GM12878 (cell line): Measurements from ENCODE around the gene RPS6KA4. TPM values are rescaled to one million over a fixed set of nuclear protein-coding genes. Genes with fewer than 3 reads are reported as not detected.

Experiments used
- BMI1 ChIP-seq: fragments of 450-650 bp; IDR thresholded peaks from 2 replicates; pipeline ENCODE4 v1.6.1; 2016; ENCODE audit warnings: mild to moderate bottlenecking, moderate library complexity, borderline replicate concordance
- MYC ChIP-seq: IDR thresholded peaks from 2 replicates; pipeline ENCODE4 v1.6.1; 2011; ENCODE audit warnings: mild to moderate bottlenecking, low read length, moderate library complexity, inconsistent platforms; ENCODE audit not compliant: insufficient read depth, insufficient replicate concordance, insufficient read length, severe bottlenecking
- NRF1 ChIP-seq: conservative IDR thresholded peaks from 2 replicates; pipeline ENCODE4 v1.6.1; 2011; ENCODE audit warnings: mild to moderate bottlenecking, low read depth, low read length, improper control_type of control experiment
- RAD21 ChIP-seq: IDR thresholded peaks from 2 replicates; pipeline ENCODE4 v1.6.1; 2011; ENCODE audit warnings: mild to moderate bottlenecking, low read depth, low read length, moderate library complexity; ENCODE audit not compliant: insufficient read depth
- SREBF2 ChIP-seq: IDR thresholded peaks from 2 replicates; pipeline ENCODE4 v1.6.1; 2012; ENCODE audit warnings: mild to moderate bottlenecking, low read length
- polyA plus RNA-seq, 11 experiments: library from polyadenylated mRNA; depleted of rRNA in 4 of 11; unstranded in 6 of 11; stranded (reverse) in 5 of 11; fragments of >200 nt; fragmentation: Nextera tagmentation in 4 of 11; fragmentation: Illumina TruSeq in 1 of 11; extraction: Ambion mirVana in 4 of 11; extraction: Trizol in 1 of 11; gene quantifications; 1 replicate in 1 of 11; 2 replicates in 10 of 11; pipeline versions ENCODE4 v1.2.1 to v1.2.3, GENCODE V29; 2011 to 2016; ENCODE audit warnings: inconsistent platforms in 2 of 11, missing spikeins in 2 of 11, low read depth in 1 of 11
- total RNA-seq, 4 experiments: library from RNA; depleted of rRNA in 3 of 4; stranded (reverse); fragments of >200 nt in 3 of 4; fragmentation: Illumina TruSeq in 1 of 4; extraction: Trizol in 1 of 4; gene quantifications; 2 replicates each; pipeline versions ENCODE4 v1.2.1 to v1.2.3, GENCODE V29; 2013 to 2021
- TF ChIP-seq, protein P1 (sequence below): IDR thresholded peaks from 2 replicates; pipeline ENCODE4 v1.6.1; 2012; ENCODE audit warnings: improper control_type of control experiment, low read depth, low read length; ENCODE audit not compliant: insufficient replicate concordance
- TF ChIP-seq, protein P2 (sequence below): fragments of 150-350 bp; IDR thresholded peaks from 2 replicates; pipeline ENCODE4 v1.6.1; 2016; ENCODE audit warnings: low read depth, low read length

The RPS6KA4 gene
- total and polyA plus RNA-seq, 10 of the 15 experiments (the other 5 are each of a cell fraction or from before 2014, with no cell fraction given): 0.34 to 32.6 (median 11.3) TPM

DNA sequence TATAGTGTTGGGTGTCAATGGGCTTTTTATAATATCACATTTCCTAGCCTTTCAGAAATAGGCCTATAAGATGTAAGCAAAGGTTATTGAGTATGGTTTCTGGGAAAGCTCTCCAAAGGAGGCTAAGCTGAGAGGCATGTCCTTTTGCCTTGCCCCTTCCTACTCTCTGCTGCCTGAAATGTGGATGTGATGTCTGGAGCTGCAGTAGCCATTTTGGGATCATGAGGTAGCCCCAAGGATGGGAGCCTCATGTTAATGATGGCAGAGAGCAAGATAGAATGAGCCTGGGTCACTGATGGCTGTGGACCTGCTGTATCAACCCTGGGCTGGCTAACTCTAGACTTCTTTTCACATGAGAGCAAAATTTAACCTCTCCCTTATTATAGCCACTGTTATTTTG lies 29.0 kb downstream of the RPS6KA4 start (continued):
- TF ChIP-seq, protein P1, sequence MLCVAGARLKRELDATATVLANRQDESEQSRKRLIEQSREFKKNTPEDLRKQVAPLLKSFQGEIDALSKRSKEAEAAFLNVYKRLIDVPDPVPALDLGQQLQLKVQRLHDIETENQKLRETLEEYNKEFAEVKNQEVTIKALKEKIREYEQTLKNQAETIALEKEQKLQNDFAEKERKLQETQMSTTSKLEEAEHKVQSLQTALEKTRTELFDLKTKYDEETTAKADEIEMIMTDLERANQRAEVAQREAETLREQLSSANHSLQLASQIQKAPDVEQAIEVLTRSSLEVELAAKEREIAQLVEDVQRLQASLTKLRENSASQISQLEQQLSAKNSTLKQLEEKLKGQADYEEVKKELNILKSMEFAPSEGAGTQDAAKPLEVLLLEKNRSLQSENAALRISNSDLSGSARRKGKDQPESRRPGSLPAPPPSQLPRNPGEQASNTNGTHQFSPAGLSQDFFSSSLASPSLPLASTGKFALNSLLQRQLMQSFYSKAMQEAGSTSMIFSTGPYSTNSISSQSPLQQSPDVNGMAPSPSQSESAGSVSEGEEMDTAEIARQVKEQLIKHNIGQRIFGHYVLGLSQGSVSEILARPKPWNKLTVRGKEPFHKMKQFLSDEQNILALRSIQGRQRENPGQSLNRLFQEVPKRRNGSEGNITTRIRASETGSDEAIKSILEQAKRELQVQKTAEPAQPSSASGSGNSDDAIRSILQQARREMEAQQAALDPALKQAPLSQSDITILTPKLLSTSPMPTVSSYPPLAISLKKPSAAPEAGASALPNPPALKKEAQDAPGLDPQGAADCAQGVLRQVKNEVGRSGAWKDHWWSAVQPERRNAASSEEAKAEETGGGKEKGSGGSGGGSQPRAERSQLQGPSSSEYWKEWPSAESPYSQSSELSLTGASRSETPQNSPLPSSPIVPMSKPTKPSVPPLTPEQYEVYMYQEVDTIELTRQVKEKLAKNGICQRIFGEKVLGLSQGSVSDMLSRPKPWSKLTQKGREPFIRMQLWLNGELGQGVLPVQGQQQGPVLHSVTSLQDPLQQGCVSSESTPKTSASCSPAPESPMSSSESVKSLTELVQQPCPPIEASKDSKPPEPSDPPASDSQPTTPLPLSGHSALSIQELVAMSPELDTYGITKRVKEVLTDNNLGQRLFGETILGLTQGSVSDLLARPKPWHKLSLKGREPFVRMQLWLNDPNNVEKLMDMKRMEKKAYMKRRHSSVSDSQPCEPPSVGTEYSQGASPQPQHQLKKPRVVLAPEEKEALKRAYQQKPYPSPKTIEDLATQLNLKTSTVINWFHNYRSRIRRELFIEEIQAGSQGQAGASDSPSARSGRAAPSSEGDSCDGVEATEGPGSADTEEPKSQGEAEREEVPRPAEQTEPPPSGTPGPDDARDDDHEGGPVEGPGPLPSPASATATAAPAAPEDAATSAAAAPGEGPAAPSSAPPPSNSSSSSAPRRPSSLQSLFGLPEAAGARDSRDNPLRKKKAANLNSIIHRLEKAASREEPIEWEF: no peak
- TF ChIP-seq MYC: no peak
- TF ChIP-seq NRF1: no peak
- no peak for TF ChIP-seq RAD21
- TF ChIP-seq, protein P2, sequence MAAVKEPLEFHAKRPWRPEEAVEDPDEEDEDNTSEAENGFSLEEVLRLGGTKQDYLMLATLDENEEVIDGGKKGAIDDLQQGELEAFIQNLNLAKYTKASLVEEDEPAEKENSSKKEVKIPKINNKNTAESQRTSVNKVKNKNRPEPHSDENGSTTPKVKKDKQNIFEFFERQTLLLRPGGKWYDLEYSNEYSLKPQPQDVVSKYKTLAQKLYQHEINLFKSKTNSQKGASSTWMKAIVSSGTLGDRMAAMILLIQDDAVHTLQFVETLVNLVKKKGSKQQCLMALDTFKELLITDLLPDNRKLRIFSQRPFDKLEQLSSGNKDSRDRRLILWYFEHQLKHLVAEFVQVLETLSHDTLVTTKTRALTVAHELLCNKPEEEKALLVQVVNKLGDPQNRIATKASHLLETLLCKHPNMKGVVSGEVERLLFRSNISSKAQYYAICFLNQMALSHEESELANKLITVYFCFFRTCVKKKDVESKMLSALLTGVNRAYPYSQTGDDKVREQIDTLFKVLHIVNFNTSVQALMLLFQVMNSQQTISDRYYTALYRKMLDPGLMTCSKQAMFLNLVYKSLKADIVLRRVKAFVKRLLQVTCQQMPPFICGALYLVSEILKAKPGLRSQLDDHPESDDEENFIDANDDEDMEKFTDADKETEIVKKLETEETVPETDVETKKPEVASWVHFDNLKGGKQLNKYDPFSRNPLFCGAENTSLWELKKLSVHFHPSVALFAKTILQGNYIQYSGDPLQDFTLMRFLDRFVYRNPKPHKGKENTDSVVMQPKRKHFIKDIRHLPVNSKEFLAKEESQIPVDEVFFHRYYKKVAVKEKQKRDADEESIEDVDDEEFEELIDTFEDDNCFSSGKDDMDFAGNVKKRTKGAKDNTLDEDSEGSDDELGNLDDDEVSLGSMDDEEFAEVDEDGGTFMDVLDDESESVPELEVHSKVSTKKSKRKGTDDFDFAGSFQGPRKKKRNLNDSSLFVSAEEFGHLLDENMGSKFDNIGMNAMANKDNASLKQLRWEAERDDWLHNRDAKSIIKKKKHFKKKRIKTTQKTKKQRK: no peak
- no peak for TF ChIP-seq SREBF2
- no peak for TF ChIP-seq BMI1
- TF ChIP-seq, all 136 proteins: peak for 0
